ENCODE data around the gene CHMP6.
"Not testable (repeated sequence)": the region's sequence is repeated elsewhere in the genome, so short reads cannot be mapped to it uniquely, and the experiment has no call there.

The CHMP6 gene

DNA sequence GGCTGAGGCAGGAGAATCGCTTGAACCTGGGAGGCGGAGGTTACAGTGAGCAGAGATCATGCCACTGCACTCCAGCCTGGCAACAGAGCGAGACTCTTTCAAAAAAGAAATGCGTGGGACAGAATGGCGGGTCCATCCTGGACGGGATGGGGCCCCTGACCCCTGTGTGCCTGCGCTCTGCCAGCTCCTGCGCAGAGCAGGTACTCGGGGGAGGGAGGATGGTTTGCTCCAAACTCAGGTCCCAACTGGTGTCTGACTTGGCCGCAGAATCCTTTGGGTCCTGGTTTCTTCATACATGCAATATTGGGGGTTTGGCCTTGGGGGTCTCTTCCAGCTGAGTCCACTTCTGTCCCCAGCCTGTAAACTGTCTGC lies 10.4 kb downstream of the CHMP6 start:
- no peak overlapping the region for H3K27ac Mint-ChIP-seq
- no peak for DNase-seq
- H3K36me3 Mint-ChIP-seq (ENCODE audit: low read depth) = peaks cover 30% of the 10 kb centered on the region
- H3K4me3 Mint-ChIP-seq = no peak overlapping the region
- peaks cover 18% of the 10 kb centered on the region for H3K4me1 Mint-ChIP-seq (ENCODE audit: low read depth)
- H3K27me3 Mint-ChIP-seq = peaks cover 40% of the 10 kb centered on the region
- H3K9me3 Mint-ChIP-seq = no peaks in the 10 kb centered on the region

DNA sequence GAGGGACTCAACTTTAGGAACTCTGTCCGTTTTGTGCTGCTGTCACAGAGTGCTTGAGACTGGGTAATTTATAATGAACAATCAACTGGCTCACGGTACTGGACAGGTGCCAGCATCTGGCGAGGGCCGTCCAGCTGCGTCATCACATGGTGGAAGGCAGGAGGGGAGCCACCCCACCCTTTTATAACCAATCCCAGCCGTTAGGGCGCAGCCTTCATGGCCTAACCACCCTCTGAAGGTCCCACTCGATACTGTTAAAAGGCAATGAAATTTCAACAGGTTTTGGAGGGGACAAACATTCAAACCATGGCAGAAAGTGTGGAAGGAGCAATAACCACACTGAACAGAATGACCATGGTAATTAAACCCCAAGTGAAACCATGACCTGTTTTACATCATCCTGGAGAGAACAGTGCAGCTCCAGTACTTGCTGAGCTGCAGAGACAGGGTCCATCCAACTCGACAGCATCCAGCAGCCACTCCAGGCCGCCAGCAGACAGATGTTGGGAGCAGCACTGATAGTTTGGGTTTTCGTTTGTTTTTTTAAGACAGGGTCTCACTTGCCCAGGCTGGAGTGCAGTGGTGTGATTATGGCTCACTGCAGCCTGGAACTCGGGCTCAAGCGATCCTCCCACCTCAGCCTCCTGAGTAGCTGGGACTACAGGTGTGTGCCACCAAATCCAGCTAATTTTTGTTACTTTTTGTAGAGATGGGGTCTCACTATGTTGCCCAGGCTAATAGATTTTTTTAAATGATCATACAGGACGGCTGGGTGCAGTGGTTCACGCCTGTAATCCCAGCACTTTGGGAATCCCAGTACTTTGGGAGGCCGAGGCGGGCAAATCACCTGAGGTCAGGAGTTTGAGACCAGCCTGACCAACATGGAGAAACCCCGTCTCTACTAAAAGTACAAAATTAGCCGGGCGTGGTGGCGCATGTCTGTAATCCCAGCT lies 11.0 kb downstream of the CHMP6 start:
- Mint-ChIP-seq H3K9me3 (no peaks in the 10 kb centered on the region), H3K4me1 (ENCODE audit: low read depth) (peaks cover 18% of the 10 kb centered on the region), H3K4me3 (no peak overlapping the region), H3K27ac (peak overlapping the region; percentile 22), H3K27me3 (peaks cover 40% of the 10 kb centered on the region), H3K36me3 (ENCODE audit: low read depth) (peaks cover 24% of the 10 kb centered on the region)
- no peak for DNase-seq

DNA sequence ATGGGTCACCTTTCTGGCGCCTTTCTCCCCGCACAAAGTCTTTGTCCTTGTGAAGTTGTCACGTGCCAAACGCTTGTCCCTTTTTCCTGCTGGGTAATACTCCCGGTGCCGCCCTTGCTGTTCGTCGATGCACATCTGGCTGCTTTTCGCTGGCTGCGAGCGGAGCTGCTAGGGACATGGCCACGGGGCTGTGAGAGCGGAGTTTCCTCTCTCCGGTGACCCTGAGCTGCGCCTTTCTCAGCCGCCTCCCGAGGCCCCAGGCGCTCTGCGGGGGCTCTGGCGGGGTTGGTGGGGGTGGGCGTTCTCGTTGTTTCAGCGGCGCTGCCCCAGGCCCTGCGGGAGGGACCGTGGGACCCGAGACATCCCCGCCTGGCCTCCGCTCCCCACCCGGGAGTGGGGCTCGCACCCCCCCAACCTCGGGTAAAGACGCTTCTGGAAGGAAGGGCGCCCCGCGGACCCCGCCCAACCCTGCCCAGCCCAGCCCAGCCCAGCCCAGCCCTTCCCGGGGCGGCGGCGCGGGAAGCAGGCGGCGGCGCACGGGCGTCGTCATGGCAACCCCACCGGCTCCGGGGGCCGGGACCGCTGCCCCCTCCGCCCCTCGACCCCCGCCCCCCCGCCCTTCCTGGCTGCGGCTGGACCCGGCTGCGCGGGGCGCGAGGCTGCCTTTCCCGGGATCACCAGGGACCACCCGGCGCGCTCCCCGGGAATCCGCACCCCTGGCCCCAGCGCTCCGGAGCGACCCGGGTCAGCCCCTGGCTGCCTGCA lies 12.3 kb downstream of the CHMP6 start:
- peak; percentile 54 for DNase-seq
- no peak overlapping the region for H3K27ac Mint-ChIP-seq
- H3K4me3 Mint-ChIP-seq = no peak overlapping the region
- H3K9me3 Mint-ChIP-seq = no peaks in the 10 kb centered on the region
- H3K27me3 Mint-ChIP-seq = peaks cover 40% of the 10 kb centered on the region
- H3K4me1 Mint-ChIP-seq (ENCODE audit: low read depth) = peaks cover 18% of the 10 kb centered on the region
- peaks cover 15% of the 10 kb centered on the region for H3K36me3 Mint-ChIP-seq (ENCODE audit: low read depth)

DNA sequence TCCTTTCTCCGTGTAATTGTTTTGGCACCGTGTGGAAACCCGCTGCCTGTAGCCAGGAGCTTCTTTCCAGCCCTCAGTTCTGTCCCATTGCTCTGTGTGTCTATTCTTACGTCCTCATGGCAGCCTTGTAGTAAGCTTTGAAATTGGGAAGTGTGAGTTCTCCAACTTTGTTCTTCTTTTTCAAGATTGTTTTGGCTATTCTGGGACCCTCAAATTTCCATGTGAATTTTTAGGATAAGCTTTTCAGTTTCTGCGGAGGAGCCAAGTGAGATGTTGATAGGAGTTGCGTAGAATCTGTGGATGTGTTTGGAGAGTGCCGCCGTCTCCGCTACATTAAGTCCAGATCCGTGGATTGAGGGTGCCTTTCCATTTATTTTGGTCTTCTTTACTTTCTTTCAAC lies 15.2 kb downstream of the CHMP6 start:
- Mint-ChIP-seq H3K27ac (no peak overlapping the region), H3K4me1 (ENCODE audit: low read depth) (peaks cover 18% of the 10 kb centered on the region), H3K36me3 (ENCODE audit: low read depth) (no peaks in the 10 kb centered on the region), H3K4me3 (no peak overlapping the region), H3K27me3 (peaks cover 35% of the 10 kb centered on the region), H3K9me3 (peaks cover 5% of the 10 kb centered on the region)
- no peak for DNase-seq

DNA sequence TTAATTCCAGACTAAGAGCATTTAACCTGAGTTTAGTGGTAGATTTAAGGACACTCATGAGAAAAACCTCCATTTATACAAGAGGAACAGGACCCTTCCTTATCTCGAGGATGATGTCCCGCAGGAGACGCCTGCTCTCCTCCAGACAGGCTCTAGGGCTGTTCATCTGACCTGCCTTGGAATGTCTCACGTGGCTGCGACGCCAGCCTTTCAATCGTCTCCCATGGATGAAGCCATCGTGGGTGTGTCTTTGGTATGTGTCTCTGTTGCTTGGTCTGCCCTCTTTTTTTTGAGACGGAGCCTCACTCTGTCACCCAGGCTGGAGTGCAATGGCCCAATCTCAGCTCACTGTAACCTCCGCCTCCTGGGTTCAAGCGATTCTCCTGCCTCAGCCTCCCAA lies 16.5 kb downstream of the CHMP6 start:
- Mint-ChIP-seq H3K36me3 (ENCODE audit: low read depth) (no peaks in the 10 kb centered on the region), H3K4me3 (no peak overlapping the region), H3K27me3 (peaks cover 24% of the 10 kb centered on the region), H3K27ac (no peak overlapping the region), H3K9me3 (peaks cover 5% of the 10 kb centered on the region), H3K4me1 (ENCODE audit: low read depth) (peaks cover 12% of the 10 kb centered on the region)
- DNase-seq = no peak

DNA sequence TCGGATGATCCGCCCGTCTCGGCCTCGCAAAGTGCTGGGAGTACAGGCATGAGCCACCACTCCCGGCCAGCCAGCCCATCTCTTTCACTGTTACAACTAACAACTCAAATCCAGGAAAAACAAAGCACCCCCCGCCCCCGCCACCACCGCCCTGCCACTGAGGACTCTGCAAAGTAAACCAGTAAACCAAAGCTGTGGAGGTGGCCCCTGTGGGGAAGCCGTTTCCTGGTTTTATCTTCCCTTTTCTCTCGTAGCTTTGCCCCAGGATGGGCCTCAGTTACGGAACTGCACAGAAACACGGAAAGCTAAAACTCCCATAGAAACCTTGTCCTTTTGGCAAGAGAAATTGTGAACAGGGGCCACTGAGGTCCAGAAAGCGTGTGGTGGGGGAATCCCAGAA lies 17.5 kb downstream of the CHMP6 start:
- peaks cover 7% of the 10 kb centered on the region for H3K4me1 Mint-ChIP-seq (ENCODE audit: low read depth)
- no peak for DNase-seq
- H3K4me3 Mint-ChIP-seq = no peak overlapping the region
- peaks cover 5% of the 10 kb centered on the region for H3K9me3 Mint-ChIP-seq
- no peak overlapping the region for H3K27ac Mint-ChIP-seq
- H3K27me3 Mint-ChIP-seq = peaks cover 18% of the 10 kb centered on the region
- no peaks in the 10 kb centered on the region for H3K36me3 Mint-ChIP-seq (ENCODE audit: low read depth)

DNA sequence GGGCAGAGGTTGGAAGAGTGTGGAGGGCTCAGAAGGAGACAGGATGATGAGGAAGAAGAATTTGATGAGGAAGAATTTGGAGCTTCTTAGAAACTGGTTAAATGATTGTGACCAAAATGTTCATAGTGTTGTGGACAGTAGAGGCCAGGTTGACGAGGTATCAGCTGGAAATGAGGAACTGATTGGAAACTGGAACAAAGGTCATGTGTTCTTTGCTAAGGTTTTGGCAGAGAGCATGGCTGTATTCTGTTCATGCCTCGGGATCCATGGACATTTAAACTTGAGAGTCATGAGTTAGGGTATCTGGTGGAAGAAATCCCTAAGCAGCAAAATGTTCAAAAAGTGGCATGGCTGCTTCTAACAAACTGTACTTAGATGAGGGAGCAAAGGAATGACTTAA lies 19.3 kb downstream of the CHMP6 start:
- no peak for DNase-seq
- no peaks in the 10 kb centered on the region for H3K36me3 Mint-ChIP-seq (ENCODE audit: low read depth)
- H3K4me1 Mint-ChIP-seq (ENCODE audit: low read depth) = peaks cover under 1% of the 10 kb centered on the region
- H3K27ac Mint-ChIP-seq = no peak overlapping the region
- H3K4me3 Mint-ChIP-seq = no peak overlapping the region
- peaks cover 10% of the 10 kb centered on the region for H3K27me3 Mint-ChIP-seq
- peaks cover 5% of the 10 kb centered on the region for H3K9me3 Mint-ChIP-seq

DNA sequence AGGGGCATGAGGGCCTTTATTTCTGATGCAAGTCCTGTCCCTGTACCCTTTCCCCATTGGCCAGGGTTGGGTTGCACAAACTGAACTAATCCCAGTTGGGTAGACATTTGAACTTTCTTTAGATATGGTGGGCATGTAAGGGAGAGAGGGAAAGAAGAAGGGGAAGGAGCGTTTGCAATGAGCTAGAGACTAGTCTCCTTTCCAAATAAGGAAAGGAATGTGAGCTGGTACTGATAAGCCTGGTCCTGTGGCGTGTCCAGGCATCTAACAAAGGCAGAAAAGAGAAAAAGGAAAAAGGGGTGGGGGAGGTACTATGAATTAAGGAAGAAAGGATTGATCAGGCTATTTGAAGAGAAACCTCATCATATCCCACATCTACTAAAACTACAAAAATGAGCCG lies 20.3 kb downstream of the CHMP6 start:
- Mint-ChIP-seq H3K27ac (no peak overlapping the region), H3K4me1 (ENCODE audit: low read depth) (peaks cover 3% of the 10 kb centered on the region), H3K9me3 (peaks cover 9% of the 10 kb centered on the region), H3K27me3 (peaks cover 1% of the 10 kb centered on the region), H3K4me3 (no peak overlapping the region), H3K36me3 (ENCODE audit: low read depth) (peaks cover 2% of the 10 kb centered on the region)
- no peak for DNase-seq

DNA sequence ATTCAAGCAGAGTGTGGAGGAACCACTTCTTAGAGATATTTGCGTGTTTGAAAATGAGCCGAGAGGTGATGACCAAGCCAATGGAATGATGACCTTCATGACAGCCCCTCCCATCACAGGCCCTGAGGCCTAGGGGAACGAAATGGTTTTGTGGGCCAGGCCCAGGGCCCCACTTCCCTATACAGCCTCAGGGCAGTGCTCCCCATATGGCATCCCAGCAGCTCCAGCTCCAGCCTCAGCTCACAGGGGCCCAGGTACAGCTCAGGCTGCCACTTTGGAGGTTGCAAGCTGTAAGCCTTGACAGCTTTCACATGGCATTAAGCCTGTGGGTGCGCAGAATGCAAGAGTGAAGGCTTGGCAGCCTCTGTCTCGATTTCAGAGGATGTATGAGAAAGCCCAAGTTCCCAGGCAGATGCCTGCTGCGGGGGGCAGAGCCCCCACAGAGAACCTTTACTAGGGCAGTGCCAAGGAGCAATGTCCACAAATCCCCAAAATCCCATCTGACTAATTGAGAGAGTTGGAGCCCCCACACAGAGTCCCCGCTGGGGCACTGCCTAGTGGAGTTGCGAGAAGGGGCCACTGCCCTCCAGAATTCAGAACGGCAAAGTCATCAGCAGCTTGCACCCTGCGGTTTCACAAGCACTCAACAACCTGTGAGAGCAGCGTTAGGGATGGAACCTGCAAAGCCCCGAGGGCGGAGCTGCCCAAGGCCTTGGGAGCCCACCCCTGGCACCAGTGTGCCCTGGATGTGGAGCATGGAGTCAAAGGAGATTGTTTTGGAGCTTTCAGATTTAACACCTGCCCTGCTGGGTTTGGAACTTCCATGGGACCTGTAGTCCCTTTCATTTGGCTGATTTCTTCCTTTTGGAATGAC lies 21.2 kb downstream of the CHMP6 start:
- Mint-ChIP-seq H3K9me3 (peaks cover 10% of the 10 kb centered on the region), H3K27ac (no peak overlapping the region), H3K4me3 (no peak overlapping the region)

DNA sequence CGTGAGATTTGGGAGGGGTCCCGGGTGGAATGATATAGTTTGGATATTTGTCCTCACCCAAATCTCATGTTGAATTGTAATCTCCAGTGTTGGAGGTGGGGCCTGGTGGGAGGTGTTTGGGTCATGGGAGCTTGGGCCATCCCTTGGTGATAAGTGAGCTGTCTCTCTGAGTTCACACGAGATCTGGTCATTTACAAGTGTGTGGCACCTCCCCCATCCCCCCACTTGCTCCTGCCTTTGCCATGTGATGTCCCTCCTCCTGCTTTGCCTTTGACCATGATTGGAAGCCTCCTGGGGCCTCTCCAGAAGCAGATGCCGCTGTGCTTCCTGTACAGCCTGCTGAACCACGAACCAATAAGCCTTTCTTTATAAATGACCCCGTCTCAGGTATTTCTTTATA lies 22.0 kb downstream of the CHMP6 start:
- Mint-ChIP-seq H3K4me3 (no peak overlapping the region), H3K27me3 (no peaks in the 10 kb centered on the region), H3K36me3 (ENCODE audit: low read depth) (peaks cover 2% of the 10 kb centered on the region), H3K4me1 (ENCODE audit: low read depth) (peaks cover 14% of the 10 kb centered on the region), H3K9me3 (peaks cover 10% of the 10 kb centered on the region), H3K27ac (no peak overlapping the region)
- no peak for DNase-seq

More for the DNA sequence above, 21.2 kb downstream of the CHMP6 start:
- peaks cover 6% of the 10 kb centered on the region for H3K4me1 Mint-ChIP-seq (ENCODE audit: low read depth)
- H3K36me3 Mint-ChIP-seq (ENCODE audit: low read depth) = peaks cover 2% of the 10 kb centered on the region
- H3K27me3 Mint-ChIP-seq = no peaks in the 10 kb centered on the region
- DNase-seq = no peak

DNA sequence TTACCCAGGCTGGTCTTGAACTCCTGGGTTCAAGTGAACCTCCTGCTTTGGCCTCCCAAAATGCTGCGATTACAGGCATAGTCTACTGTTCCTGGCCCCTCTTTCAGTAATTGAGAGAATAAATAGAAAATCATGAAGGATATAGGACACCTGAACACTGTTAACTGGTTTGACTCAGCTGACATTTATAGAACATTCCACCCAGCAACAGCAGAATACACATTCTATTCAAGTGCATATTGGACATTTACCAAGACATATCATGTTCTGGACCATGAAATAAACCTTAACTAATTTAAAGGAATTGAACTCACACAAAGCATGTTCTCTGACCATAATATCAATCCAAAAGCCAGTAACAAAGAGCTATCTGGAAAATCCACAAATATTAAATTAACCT lies 23.5 kb downstream of the CHMP6 start:
- H3K27me3 Mint-ChIP-seq = no peaks in the 10 kb centered on the region
- DNase-seq = no peak
- peaks cover 2% of the 10 kb centered on the region for H3K36me3 Mint-ChIP-seq (ENCODE audit: low read depth)
- no peak overlapping the region for H3K4me3 Mint-ChIP-seq
- peaks cover 10% of the 10 kb centered on the region for H3K9me3 Mint-ChIP-seq
- H3K4me1 Mint-ChIP-seq (ENCODE audit: low read depth) = peaks cover 21% of the 10 kb centered on the region
- H3K27ac Mint-ChIP-seq = no peak overlapping the region

DNA sequence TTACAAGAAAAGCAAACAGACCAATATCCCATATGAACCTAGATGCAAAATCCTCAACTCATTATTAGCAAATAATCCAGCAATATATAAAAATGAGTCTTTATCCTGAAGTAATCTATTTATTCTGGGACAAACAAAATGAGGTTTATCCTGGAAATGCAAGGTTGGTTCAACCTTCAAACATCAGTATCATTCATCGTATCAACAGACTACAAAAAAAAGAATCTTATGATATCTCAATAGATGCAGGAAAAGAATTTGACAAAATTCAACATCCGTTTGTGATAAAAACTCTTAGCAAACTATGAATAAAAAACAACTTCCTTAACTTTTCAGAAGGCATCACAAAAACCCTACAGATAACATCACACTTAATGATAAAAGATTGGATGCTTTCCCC lies 24.9 kb downstream of the CHMP6 start:
- Mint-ChIP-seq H3K9me3 (peaks cover 4% of the 10 kb centered on the region), H3K4me3 (no peak overlapping the region), H3K4me1 (ENCODE audit: low read depth) (peaks cover 21% of the 10 kb centered on the region), H3K27ac (no peak overlapping the region), H3K27me3 (no peaks in the 10 kb centered on the region), H3K36me3 (ENCODE audit: low read depth) (peaks cover 2% of the 10 kb centered on the region)
- no peak for DNase-seq

DNA sequence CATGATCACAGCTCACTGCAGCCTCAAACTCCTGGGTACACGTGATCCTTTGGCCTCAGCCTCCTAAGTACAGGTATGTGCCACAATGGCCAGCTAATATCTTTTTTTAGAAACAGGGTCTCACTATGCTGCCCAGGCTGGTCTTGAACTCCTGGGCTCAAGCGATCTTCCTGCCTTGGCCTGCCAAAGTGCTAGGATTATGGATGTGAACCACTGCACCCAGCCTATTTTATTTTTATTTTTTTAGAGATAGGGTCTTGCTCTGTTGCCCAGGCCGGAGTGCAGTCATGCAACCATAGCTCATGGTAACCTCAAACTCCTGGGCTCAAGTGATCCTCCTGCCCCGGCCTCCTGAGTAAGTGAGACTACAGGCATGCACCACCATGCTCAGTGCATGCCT lies 25.7 kb downstream of the CHMP6 start:
- H3K36me3 Mint-ChIP-seq (ENCODE audit: low read depth); DNase-seq; H3K4me3 Mint-ChIP-seq; H3K9me3 Mint-ChIP-seq; H3K27me3 Mint-ChIP-seq; H3K27ac Mint-ChIP-seq: not testable (repeated sequence)
- peaks cover 22% of the 10 kb centered on the region for H3K4me1 Mint-ChIP-seq (ENCODE audit: low read depth)

DNA sequence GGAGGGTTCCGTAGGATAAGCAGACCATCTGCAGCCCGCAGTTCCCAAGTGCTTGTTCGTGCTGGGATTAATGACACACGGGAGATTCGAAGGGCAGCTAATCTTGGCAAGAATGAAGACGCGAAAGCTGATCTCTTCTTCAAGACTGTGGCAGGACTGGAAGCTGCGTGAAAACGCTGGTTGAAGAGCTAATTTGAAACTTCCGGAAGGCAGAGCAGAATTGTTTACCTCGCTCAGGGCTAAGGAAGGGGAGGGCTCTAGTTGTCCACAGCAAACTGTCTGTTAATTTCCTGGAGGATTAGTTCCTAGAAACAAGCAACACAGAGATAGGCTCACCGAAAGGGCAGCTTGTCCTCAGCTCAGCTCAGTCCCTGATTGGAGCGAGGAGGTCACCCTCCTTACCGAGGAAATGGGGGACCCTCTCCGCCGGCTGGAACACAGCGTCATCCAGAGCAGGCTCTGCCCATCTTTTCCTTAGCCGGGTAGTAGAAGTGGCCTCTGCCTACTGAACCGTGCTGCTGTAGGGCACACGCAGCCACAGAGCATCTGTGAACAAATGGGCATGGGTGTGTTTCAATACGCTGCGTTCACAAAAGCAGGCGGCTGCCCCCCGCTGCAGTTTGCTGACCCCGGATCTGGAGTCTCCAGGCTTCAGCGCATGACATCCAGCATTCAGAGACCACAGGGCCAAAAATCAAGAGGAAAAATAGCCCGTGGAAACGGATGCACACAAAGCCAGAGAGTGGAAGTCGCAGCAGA lies 26.6 kb downstream of the CHMP6 start:
- Mint-ChIP-seq H3K9me3 (peaks cover 4% of the 10 kb centered on the region), H3K4me1 (ENCODE audit: low read depth) (peaks cover 24% of the 10 kb centered on the region), H3K27me3 (no peaks in the 10 kb centered on the region), H3K36me3 (ENCODE audit: low read depth) (peaks cover 2% of the 10 kb centered on the region), H3K27ac (peak overlapping the region; percentile 63), H3K4me3 (peak overlapping the region; percentile 68)
- peak; percentile 65 for DNase-seq

All from activated T-cell treated with anti-CD3 and anti-CD28 coated beads, Interleukin-2, amount 50 U/mL, for 24 hours (primary cell).